Measurements from ENCODE around the gene ARHGEF6.
"Not testable (repeated sequence)": the region's sequence is repeated elsewhere in the genome, so short reads cannot be mapped to it uniquely, and the experiment has no call there.

Gene ARHGEF6

DNA sequence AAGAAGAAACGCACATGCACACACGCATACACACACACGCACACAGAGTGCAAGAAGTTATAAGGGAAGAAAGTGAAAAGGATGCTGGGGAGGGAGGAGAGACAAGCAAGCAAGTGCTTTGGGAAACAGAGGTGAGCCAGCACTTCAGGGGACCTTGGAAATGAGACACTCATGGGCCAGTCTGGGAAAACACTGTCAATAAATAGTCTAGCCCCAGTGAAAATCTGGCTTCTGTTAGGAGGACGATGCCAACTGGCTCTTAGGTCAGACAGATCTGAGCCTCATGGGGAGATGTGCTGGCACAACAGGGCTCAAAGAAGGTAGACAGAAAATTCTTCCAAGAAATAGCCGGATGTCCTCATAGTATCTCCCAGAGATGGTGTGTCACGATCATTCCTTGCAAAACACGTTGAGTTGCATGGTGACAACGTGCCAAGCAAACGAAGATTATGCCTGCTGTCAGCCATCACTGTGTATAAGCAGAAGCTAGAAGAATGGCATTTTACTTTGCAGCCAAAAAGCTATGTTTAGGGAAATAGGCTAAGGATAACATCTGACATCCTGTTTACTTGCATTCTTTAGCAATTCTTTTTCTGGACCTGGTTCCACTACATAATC lies 557 bp upstream of the ARHGEF6 start:
- no peak for DNase-seq (ENCODE audit: low spot score)

DNA sequence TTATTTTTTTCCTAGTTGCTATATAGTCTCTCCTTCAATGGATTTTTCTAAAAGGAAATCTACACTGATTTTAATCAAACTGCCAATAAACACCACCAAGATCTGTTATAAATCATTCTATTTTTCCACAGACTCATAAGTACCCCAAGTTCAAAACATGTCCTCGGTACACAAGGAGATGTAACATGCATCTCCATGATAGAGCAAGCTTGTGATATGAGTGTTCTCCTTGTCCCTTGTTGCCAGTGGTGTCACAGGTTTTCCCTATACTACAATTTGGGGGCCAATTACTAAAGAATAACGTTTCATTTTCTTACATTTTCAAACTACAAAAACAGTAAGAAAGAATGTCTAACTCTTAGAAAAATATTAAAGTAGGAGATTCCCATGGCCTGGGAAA lies 491 bp downstream of the ARHGEF6 start:
- DNase-seq (ENCODE audit: low spot score) = no peak

DNA sequence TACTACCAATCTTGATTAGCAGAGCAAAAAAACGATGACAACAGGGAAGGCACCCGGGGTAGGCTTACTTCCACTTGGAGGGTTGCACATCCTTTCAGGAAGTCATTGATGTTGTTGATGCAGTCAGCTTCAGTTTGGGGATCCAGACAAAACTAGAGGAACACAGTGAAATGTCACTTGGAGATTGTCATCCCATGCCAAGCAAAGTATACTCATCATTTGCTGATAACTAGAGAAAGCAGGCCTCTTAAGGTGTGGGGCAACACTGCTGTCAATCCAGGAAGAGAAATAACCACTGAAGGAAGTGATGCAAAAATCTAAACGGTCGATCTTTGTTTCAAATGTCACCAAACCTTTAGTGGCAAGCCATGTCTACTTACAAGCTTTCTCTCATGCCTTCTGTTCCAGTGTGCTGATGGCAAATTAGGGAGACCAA lies 1.4 kb downstream of the ARHGEF6 start:
- DNase-seq (ENCODE audit: low spot score) = no peak

DNA sequence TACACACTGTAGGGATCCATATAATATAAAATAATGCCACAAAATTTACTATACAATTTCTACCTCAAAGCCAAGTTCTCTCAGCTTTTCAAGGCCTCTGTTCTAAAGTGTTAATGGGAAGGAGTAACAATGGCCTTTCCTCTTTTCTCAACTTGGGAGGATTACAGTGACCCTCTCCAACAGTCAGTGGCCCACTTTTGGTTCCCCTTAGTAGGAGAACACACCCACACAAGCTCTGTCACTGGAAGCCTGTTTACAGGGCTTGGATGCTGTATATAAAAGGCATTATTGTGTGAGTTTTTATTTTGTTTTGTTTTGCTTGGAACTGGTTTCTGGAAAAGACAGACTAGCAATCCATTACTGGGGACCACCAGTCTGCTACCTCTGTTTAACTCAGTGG lies 1.8 kb downstream of the ARHGEF6 start:
- DNase-seq (ENCODE audit: low spot score) = no peak

DNA sequence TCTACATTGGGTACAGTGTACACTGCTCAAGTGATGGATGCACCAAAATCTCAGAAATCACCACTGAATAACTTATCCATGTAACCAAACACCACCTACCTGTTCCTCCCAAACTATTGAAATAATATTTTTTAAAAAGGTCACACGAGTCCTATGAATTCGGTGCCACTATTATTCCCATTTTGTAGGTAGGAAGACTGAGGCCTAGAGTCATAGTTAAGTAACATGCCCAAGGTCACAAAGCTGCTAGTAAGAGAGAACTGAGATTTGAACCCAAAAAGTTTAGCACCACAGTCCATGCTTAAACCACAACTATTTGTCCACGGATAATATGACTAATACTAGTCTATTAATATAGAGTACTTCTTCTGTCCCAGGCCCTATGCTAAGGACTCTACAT lies 2.7 kb downstream of the ARHGEF6 start:
- no peak for DNase-seq (ENCODE audit: low spot score)

DNA sequence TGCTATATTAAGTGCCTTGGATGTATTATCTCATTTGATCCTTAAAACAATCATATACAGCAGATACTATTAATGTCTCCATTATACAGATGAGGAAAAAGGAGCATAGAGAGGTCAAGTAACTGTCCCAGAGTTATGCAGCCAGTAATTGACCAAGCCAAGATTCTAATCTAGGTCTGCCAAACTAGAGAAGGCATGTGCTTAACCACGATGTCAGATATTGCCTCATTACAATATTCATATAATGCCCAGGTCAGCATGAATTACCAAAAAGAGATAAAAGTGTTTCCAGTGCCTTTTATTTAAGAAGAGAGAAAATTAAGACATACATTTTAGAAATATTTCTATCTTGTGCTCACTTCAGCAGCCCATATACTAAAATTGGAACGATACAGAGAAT lies 7.1 kb downstream of the ARHGEF6 start:
- no peak for DNase-seq (ENCODE audit: low spot score)

DNA sequence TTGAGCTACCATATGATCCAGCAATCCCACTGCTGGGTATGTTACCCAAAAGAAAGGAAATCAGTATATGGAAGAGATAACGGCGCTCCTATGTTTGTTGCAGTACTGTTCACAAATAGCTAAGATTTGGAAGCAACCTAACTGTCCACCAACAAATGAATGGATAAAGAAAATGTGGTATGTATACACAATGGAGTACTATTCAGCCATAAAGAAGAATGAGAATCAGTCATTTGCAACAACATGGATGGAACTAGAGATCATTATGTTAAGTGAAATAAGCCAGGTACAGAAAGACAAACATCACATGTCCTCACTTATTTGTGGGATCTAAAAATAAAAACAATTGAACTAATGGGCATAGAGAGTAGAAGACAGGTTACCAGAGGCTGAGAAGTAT lies 8.9 kb downstream of the ARHGEF6 start:
- not testable (repeated sequence) for DNase-seq (ENCODE audit: low spot score)

DNA sequence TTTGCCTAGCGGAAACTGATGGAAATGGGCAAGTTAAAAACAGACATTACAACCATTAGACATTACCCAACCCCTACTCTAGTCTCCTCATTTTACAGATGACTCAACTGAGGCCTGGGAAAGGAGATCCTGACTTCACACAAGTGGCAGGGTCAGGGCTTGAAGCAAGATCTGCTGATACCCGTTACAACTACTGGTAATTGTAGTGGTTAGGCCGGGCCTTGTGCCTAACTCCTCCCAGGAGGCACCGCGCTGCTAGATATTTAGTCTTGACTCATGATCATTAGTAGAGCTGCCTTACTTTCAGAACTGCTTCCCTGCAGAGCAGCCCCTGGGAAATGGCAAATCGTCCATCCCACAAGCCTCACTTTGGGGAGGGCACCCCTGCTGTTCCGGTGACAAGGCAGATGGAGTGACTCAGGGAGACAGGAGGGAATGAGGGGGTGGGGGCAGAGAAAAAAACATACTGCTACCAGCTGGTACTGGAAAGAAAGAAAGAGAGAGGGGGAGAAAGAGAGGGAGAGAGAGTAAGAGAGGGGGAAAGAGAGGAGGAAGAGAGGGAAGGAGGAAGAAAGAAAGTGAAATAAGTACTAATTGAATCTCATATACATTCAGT lies 12.2 kb downstream of the ARHGEF6 start:
- DNase-seq (ENCODE audit: low spot score) = no peak

DNA sequence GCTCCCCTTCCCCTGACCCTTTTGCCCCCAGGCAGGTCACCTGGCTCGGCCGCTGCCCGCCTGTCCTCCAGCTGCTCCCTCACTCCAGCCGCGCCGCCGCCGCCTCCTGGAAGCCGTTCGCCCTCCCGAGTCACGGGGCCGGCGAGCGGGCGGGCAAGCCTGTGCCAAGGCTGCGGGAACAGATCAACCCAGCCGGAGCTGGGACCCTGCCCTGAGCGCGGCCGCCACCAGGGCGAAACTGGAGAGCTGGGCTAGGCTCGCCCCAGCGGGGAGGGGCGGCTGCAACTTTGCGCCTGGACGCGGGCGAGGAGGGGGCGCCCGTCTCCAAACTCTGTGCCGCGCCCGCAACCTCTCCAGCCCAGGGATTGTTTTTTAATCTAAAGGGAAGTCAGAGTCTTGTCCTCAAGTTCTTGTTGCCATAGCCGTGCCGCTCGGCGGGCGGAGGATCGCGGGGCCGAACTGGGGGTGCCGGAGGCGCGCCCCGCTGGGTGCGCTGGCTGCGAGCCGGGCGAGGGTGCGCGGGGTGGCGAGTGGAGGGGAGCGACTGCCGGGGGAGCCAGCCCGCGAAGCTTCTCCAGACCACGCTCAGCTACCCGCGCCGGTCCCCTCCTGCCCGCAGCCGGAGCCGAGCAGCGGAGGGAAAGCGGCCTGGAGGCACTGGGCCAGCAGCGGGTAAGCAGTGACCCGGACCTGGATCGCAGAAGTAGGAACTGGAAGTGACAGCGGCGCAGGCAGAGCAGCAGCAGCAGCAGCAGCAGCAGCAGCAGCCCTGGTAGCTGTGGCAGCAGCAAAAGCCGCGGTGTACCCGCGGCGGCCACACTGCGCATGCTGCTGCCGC lies 13.4 kb downstream of the ARHGEF6 start:
- peak; percentile 72 for DNase-seq (ENCODE audit: low spot score)

DNA sequence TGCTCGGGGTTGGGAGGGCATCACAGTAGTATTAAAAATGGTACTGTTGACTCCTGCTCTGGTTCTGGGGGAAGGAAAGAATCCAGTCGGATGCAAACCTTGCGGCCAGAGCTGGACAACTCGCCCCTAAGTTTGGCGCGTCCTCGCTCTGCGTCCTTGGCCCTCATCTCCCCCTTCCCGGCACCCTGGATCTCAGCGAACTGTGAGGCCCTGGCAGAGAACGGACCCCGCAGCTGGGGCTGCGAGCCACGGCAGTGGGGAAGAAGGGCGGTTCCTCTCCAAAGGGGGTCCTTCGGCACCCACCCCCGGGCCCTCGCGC lies 14.0 kb downstream of the ARHGEF6 start:
- DNase-seq (ENCODE audit: low spot score) = no peak

DNA sequence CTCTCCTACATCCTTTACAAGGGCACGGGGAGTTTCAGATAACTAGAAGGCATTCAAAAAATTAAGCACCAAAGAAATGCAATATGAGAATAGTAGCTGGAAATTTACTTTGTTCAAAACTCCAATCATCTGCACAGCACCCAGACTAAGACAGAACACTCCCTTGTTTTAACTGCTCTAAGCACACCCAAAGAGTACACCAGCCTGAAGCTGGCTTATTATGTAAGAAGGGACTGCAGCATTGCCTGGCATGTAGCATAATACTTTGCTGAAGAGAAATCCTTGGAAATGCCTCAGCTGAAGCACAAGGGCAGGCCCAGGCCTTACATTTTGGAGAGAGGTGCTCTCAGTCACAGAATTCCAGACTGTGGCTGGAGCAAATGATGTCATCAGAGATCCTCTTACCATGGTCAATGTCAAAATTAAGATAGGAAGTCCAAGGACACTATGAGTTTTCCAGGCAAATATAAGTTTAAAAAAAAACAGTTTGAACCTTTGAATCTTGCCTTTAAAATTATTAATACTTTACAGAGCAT lies 14.8 kb downstream of the ARHGEF6 start:
- DNase-seq (ENCODE audit: low spot score) = no peak

DNA sequence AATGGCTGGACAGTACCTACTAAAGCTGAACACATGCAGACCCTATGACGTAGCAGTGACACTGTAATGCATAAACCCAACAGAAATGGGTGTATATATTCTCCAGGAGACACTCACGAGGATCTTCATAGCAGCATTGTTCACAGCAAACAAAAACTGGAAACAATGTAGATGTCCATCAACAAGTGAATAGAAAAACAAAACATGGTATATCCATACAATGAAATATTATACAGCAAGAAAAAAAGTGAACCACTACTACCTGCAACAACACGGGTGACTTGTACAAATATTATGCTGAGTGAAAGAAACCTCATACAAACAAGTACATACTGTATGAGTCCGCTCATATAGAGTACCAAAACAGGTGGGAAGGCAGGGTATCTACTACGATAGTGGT lies 16.5 kb downstream of the ARHGEF6 start:
- DNase-seq (ENCODE audit: low spot score) = no peak

DNA sequence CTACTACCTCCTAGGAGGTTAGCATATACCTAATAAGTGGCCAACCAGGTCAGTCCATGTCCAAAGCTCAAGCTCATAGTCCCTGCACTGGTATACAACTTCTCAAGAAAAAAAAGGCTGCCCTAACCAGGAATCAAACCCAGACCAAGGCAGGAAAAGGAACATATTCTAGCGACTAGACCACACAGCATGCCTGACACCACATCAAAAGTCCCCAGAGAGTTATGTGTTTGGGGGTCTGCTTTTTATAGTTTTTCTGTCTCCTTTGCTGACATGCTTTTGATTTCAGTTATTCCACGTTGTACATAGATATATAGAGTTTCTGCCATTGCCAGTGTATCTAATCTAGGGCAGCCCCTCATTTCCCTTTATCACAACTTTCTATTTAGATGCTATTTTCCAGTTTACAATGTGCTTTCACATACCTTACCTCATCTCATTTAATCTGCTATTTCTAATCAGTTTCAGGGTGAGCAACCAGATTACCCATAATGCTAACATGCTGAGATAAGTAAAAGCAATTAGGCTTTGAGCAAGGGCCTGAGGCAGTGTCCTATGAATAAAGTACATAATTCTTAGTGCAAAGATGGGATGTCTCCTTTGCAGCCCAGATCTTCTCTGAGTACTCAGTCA lies 17.8 kb downstream of the ARHGEF6 start:
- no peak for DNase-seq (ENCODE audit: low spot score)

DNA sequence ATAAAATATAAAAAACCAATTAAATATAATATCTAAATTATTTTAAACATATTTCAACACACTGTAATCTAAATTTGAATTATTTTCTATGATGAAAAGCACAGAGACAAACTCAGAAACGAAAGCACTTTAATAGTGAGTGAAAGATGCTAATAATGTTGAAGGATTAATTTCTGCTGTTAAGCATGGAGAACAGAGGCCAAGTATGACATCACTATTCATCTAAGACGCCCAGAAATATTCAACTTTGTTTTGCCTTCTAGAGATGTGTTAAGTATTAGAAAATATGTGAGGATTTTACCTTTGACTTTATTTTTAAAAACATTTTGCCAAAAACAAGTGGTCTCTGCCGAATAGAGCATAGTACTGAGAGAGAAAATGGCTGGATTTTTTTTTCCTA lies 19.3 kb downstream of the ARHGEF6 start:
- no peak for DNase-seq (ENCODE audit: low spot score)

DNA sequence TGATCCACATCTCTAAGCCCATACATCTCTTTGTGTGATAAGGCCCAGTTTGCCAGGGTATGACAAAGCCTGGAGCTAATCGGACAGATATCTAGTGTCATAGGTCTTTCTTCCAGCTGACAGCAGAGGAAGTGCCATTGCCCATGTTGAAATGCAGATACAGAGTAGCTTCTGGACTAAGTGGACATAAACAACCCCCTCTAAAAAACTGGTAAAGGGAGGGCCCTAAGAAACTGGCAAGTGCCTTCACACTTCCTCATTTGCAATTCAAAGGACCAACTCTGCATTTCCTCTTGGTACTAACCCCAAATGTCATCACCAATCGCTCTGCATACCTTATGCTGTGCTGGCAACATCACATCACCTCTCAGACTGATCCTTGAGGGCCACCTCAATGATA lies 20.8 kb downstream of the ARHGEF6 start:
- DNase-seq (ENCODE audit: low spot score) = no peak

DNA sequence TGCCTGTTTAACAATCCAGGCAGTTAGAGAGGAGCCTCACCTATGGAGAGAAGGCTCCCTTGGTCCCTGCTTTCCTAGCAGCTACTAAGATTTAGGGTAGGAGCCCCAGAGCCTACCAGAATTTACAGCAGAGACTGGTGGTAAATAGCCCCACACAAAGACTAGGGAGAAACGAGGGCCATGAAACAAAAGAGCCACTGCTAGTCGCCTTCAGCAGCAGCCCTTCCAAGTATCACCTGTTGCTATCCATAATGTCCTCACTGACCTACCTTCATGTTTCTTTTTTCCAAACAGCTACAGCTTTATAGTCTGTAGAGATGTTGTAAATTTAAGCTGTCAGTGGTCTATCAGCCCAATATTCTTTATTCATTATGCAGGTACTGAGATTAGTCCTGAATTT lies 25.3 kb downstream of the ARHGEF6 start:
- DNase-seq (ENCODE audit: low spot score) = no peak

DNA sequence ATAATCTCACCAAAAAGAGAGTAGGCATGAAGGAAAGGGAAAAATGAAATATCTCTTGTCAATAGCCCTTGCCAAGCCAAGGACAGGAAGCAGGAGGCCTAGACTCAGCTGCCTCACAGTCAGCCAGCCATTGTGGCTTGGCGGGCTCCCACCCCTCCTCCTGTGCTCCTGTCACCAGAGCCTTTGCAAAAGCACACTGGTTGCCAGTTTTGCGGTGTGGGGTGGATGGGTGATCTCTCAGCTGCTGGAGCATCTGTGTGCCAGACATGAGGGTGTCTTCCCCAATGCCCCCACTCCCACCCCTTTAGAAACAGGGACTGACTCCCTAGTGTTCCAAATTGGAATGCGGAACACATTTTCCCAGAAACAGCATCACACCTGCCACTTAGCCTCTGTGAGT lies 26.1 kb downstream of the ARHGEF6 start:
- no peak for DNase-seq (ENCODE audit: low spot score)

DNA sequence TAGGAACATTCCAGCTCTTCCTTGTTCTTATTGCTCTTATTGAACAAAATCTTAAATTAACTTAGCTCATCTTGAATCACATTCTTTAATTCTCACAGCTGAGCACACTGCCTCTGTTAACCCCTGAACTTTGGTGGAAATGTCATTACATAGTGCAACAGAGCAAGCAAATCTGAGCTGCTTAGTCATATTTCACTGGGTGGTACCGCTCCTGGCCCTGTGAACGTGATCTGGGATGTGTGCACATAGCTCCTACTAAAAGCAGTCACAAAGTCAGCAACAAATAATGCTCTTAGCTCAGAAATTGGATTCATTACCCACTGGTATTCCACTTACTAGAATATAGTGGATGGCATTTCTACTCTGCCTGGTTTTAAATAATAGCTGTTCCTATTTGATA lies 27.9 kb downstream of the ARHGEF6 start:
- DNase-seq (ENCODE audit: low spot score) = no peak

DNA sequence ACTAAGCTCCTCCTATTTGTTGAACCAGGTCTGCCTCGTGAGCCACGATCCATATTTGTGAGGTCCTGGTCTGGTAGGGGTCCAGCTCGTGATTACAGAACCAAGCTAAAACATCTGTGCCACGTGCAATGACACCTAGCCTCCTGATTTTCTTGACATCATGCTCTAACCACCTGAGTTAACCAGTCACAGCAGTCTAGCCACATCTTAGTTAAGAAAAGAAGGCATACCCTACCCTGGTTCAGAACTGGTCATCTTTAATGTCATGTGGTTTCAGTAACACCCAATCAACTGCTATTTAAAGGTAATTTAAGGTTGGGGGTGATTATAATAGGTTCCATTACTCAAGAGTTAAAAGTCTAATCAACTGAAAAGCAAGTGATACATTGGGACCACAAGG lies 28.4 kb downstream of the ARHGEF6 start:
- DNase-seq (ENCODE audit: low spot score) = no peak

DNA sequence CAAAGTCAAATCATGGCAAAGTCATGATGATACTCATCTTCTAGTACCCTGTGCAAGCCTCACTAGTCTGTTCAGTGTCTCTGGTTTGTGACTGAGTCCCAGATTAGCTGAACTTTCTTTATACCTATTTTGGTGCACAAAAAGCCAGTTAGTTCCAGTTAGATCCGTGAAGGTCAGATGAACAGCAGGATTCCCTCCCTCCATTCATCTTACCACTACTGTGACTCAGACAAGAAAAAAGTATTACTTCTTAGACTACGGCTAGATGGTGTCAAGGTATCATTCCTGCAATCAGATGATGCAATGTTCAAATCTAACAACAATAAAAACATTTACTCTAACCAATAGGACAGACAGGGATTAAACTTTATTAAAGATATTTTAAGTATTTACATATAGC lies 30.4 kb downstream of the ARHGEF6 start:
- DNase-seq (ENCODE audit: low spot score) = no peak

DNA sequence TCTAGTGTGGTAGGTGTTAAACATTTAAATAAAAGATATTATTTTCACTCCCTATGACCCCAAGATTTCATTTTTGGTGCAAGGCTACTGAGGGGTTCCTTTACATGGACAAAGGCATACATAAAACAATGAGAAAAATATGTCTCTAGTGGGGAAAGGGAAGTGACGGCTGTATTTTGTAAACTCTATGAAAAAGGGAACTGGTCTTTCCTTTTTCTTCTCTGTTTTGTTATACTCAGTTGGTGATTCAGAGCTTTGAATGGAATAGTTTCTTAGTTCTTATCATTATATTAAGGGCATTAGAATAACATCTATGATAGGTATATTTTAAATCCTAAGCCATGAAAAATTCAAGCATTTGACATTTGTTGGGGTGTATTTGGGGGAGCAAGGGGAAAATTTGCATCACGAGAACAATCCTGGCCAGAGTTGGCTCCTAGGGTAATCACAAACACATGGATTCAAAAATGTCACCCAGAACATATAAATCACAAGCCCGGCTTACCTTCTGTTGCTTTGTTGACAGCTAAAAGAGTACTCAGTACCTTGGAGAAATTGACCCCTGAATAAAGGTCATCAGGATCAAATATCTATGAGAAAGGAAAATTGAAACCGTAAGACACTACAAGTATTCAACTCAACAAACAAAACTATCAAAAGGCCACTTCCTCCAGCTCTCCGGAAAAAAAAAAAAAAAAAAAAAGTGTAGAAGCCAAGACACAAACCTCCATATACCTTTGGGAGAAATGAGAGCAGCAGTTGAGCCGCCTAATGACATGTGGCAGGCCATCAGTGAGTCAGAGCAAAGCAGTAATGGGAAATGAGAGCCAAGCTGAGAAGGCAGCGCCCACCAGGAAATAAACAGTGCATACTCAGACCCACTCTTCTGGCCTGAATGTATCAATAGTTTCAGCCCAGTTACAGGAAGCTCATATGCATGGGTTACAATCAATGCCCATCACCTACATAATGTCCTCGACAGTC lies 33.4 kb downstream of the ARHGEF6 start:
- DNase-seq (ENCODE audit: low spot score) = no peak

Data from ecto neural progenitor cell (in vitro differentiated cells).